NCI-H1436 (cell line): Measurements from ENCODE around the gene ENPP7.

Experiments used
- DNase-seq: peaks from one replicate; lab custom pipeline; 2025; lab: John Stamatoyannopoulos, UW

ENPP7 gene

GRCh38 chr17:79732254-79732653 lies 1.5 kb downstream of the ENPP7 start:
- DNase-seq: no peak

- no peak for DNase-seq
Observed at GRCh38 chr17:79732804-79733691, 2.3 kb downstream of the ENPP7 start.

- DNase-seq: no peak
Observed at GRCh38 chr17:79733692-79734070, 2.9 kb downstream of the ENPP7 start.

- DNase-seq: no peak
Observed at GRCh38 chr17:79735096-79735495, 4.4 kb downstream of the ENPP7 start.

- DNase-seq: no peak
Observed at GRCh38 chr17:79737046-79737921, 6.5 kb downstream of the ENPP7 start.

- DNase-seq: no peak
Observed at GRCh38 chr17:79737922-79738578, 7.3 kb downstream of the ENPP7 start.

- DNase-seq: no peak
Observed at GRCh38 chr17:79738643-79739042, 7.9 kb downstream of the ENPP7 start.

- no peak for DNase-seq
Observed at GRCh38 chr17:79739148-79740062, 8.7 kb downstream of the ENPP7 start.

GRCh38 chr17:79740413-79740812 lies 9.7 kb downstream of the ENPP7 start:
- peak; percentile 49 for DNase-seq

- no peak for DNase-seq
Observed at GRCh38 chr17:79741401-79741750, 10.6 kb downstream of the ENPP7 start.

- DNase-seq: peak; percentile 81
Observed at GRCh38 chr17:79741751-79742588, 11.2 kb downstream of the ENPP7 start.

- DNase-seq: no peak
Observed at GRCh38 chr17:79742589-79742918, 11.8 kb downstream of the ENPP7 start.

- no peak for DNase-seq
Observed at GRCh38 chr17:79742951-79743476, 12.3 kb downstream of the ENPP7 start.

GRCh38 chr17:79743614-79744013 lies 12.9 kb downstream of the ENPP7 start:
- DNase-seq: no peak

- DNase-seq: no peak
Observed at GRCh38 chr17:79745641-79746105, 14.9 kb downstream of the ENPP7 start.

GRCh38 chr17:79746889-79747507 lies 16.3 kb downstream of the ENPP7 start:
- no peak for DNase-seq

GRCh38 chr17:79747508-79748294 lies 17.0 kb downstream of the ENPP7 start:
- peak; percentile 56 for DNase-seq

- no peak for DNase-seq
Observed at GRCh38 chr17:79748295-79749099, 17.8 kb downstream of the ENPP7 start.
